GM23338 (cell line): ENCODE measurements around the gene CXorf65.

Experiments
- CREB1 ChIP-seq: fragments of 250-450 bp; sonication (Bioruptor Pico); IDR thresholded peaks from 2 replicates; pipeline ENCODE4 v1.5.0; 2020; ENCODE audit warnings: low read depth, mild to moderate bottlenecking, moderate library complexity
- EZH2 ChIP-seq: fragments of 200-600 bp; sonication (generic); IDR thresholded peaks from one replicate; pipeline ENCODE4 v1.8.0; 2017; ENCODE audit warnings: antibody characterized with exemption, mild to moderate bottlenecking, low read depth; ENCODE audit not compliant: unreplicated experiment
- JUNB ChIP-seq: IDR thresholded peaks from one replicate; pipeline ENCODE4 v1.6.1; 2016; ENCODE audit warnings: antibody characterized with exemption; ENCODE audit not compliant: unreplicated experiment
- POLR2AphosphoS5 ChIP-seq: IDR thresholded peaks from 2 replicates; pipeline ENCODE4 v1.6.1; 2016; ENCODE audit warnings: antibody characterized with exemption, low read depth
- TF ChIP-seq, protein P1 (sequence below): IDR thresholded peaks from 2 replicates; pipeline ENCODE4 v1.6.1; 2016; ENCODE audit warnings: antibody characterized with exemption
- TF ChIP-seq, protein P2 (sequence below), 2 experiments: fragments of 200-600 bp in 1 of 2; sonication (generic) in 1 of 2; conservative IDR thresholded peaks; 2 replicates each; pipeline versions ENCODE4 v1.5.1 to v1.6.1; 2016 to 2017; ENCODE audit warnings: antibody characterized with exemption in 2 of 2, low read depth in 2 of 2, mild to moderate bottlenecking in 2 of 2, moderate library complexity in 1 of 2
- TF ChIP-seq, protein P3 (sequence below): IDR thresholded peaks from one replicate; pipeline ENCODE4 v1.6.1; 2018; ENCODE audit warnings: antibody characterized with exemption; ENCODE audit not compliant: unreplicated experiment

DNA sequence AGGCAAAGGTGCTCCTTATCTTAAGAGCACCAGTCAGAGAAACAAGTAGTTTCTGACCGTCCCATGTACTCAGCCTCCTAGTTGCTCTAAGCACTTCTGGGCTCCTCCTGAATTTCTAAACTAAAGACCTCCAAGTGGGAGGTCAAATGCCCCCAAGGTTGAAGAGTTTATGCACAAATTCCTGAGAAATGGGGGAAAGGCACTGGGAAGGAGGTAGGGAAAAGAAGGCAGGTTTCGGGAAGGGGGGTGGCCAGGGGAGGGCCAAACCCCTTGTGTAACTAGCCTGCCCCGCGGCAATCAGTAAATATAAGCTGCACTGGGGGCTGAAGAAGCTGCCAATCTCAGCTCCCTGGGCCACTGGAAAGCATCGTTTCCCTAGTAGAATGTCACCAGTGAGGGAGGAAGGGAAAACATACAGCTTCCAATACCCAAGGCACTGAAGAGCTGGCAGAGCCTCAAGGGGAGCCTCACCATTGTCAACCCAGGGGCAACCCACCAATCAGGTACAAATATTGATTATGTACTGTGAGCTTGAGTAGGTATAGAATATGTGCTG, 7.5 kb downstream of the CXorf65 start:
- TF ChIP-seq, protein P1, sequence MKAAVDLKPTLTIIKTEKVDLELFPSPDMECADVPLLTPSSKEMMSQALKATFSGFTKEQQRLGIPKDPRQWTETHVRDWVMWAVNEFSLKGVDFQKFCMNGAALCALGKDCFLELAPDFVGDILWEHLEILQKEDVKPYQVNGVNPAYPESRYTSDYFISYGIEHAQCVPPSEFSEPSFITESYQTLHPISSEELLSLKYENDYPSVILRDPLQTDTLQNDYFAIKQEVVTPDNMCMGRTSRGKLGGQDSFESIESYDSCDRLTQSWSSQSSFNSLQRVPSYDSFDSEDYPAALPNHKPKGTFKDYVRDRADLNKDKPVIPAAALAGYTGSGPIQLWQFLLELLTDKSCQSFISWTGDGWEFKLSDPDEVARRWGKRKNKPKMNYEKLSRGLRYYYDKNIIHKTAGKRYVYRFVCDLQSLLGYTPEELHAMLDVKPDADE: no peak
- TF ChIP-seq, protein P2, sequence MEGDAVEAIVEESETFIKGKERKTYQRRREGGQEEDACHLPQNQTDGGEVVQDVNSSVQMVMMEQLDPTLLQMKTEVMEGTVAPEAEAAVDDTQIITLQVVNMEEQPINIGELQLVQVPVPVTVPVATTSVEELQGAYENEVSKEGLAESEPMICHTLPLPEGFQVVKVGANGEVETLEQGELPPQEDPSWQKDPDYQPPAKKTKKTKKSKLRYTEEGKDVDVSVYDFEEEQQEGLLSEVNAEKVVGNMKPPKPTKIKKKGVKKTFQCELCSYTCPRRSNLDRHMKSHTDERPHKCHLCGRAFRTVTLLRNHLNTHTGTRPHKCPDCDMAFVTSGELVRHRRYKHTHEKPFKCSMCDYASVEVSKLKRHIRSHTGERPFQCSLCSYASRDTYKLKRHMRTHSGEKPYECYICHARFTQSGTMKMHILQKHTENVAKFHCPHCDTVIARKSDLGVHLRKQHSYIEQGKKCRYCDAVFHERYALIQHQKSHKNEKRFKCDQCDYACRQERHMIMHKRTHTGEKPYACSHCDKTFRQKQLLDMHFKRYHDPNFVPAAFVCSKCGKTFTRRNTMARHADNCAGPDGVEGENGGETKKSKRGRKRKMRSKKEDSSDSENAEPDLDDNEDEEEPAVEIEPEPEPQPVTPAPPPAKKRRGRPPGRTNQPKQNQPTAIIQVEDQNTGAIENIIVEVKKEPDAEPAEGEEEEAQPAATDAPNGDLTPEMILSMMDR (conservative IDR thresholded peaks at IDR 0.05; ENCODE audit: low read depth in 2 of 2): no peak
- no peak for TF ChIP-seq JUNB
- TF ChIP-seq EZH2: no peak
- no peak for TF ChIP-seq POLR2AphosphoS5
- TF ChIP-seq CREB1 (CRISPR knock-in tag): no peak
- TF ChIP-seq, protein P3, sequence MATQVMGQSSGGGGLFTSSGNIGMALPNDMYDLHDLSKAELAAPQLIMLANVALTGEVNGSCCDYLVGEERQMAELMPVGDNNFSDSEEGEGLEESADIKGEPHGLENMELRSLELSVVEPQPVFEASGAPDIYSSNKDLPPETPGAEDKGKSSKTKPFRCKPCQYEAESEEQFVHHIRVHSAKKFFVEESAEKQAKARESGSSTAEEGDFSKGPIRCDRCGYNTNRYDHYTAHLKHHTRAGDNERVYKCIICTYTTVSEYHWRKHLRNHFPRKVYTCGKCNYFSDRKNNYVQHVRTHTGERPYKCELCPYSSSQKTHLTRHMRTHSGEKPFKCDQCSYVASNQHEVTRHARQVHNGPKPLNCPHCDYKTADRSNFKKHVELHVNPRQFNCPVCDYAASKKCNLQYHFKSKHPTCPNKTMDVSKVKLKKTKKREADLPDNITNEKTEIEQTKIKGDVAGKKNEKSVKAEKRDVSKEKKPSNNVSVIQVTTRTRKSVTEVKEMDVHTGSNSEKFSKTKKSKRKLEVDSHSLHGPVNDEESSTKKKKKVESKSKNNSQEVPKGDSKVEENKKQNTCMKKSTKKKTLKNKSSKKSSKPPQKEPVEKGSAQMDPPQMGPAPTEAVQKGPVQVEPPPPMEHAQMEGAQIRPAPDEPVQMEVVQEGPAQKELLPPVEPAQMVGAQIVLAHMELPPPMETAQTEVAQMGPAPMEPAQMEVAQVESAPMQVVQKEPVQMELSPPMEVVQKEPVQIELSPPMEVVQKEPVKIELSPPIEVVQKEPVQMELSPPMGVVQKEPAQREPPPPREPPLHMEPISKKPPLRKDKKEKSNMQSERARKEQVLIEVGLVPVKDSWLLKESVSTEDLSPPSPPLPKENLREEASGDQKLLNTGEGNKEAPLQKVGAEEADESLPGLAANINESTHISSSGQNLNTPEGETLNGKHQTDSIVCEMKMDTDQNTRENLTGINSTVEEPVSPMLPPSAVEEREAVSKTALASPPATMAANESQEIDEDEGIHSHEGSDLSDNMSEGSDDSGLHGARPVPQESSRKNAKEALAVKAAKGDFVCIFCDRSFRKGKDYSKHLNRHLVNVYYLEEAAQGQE: no peak
